GM12878 (cell line): Measurements from ENCODE around the gene GRK5. TPM values are rescaled to one million over a fixed set of nuclear protein-coding genes. Genes with fewer than 3 reads are reported as not detected.
A peak's percentile ranks its signal among the peaks of the same experiment; 100 is the strongest.

Source experiments
- ATF2 ChIP-seq: IDR thresholded peaks from 2 replicates; pipeline ENCODE4 v1.6.1; 2012; ENCODE audit warnings: low read length, inconsistent platforms
- BCL3 ChIP-seq: IDR thresholded peaks from 2 replicates; pipeline ENCODE4 v1.6.1; 2011; ENCODE audit warnings: borderline replicate concordance, low read depth, mild to moderate bottlenecking, moderate library complexity, low read length; ENCODE audit not compliant: insufficient read depth, poor library complexity, severe bottlenecking
- CBX3 ChIP-seq: fragments of 200-600 bp; sonication (generic); IDR thresholded peaks from 2 replicates; pipeline ENCODE4 v1.6.1; 2016; ENCODE audit warnings: low read depth, borderline replicate concordance
- CEBPB ChIP-seq, 2 experiments: fragments of 150-350 bp in 1 of 2; IDR thresholded peaks; 2 replicates each; pipeline ENCODE4 v1.6.1; 2012 to 2014; ENCODE audit warnings: low read depth in 2 of 2, low read length in 2 of 2, borderline replicate concordance in 1 of 2, inconsistent platforms in 1 of 2
- CHD4 ChIP-seq: fragments of 200-600 bp; sonication (generic); IDR thresholded peaks from 2 replicates; pipeline ENCODE4 v1.6.1; 2016; ENCODE audit warnings: mild to moderate bottlenecking
- CREB1 ChIP-seq: IDR thresholded peaks from 2 replicates; pipeline ENCODE4 v1.6.1; 2012; ENCODE audit warnings: low read depth, mild to moderate bottlenecking, inconsistent platforms
- EED ChIP-seq: sonication (generic); IDR thresholded peaks from 2 replicates; pipeline ENCODE4 v1.6.1; 2016; ENCODE audit warnings: antibody characterized with exemption, low read depth
- GABPA ChIP-seq: IDR thresholded peaks from 2 replicates; pipeline ENCODE4 v1.6.1; 2014; ENCODE audit warnings: antibody characterized with exemption, low read depth, mild to moderate bottlenecking, inconsistent platforms
- HDAC2 ChIP-seq: fragments of 200-600 bp; sonication (generic); IDR thresholded peaks from 2 replicates; pipeline ENCODE4 v1.6.1; 2017
- HDGF ChIP-seq: fragments of 450-650 bp; IDR thresholded peaks from 2 replicates; pipeline ENCODE4 v1.6.1; 2016; ENCODE audit warnings: antibody characterized with exemption
- KAT2A ChIP-seq: conservative IDR thresholded peaks from 2 replicates; pipeline ENCODE4 v1.6.1; 2011; ENCODE audit warnings: low read depth, low read length; ENCODE audit not compliant: control insufficient read depth
- MEF2B ChIP-seq: fragments of 450-650 bp; IDR thresholded peaks from 2 replicates; pipeline ENCODE4 v1.6.1; 2018; ENCODE audit warnings: mild to moderate bottlenecking, moderate library complexity; ENCODE audit not compliant: partially characterized antibody, poor library complexity, severe bottlenecking
- NFIC ChIP-seq: IDR thresholded peaks from 2 replicates; pipeline ENCODE4 v1.6.1; 2012; ENCODE audit warnings: low read depth, mild to moderate bottlenecking, inconsistent platforms, low read length, moderate library complexity
- NFYB ChIP-seq: IDR thresholded peaks from 2 replicates; pipeline ENCODE4 v1.6.1; 2011; ENCODE audit warnings: low read depth, mild to moderate bottlenecking, low read length, improper control_type of control experiment, moderate library complexity; ENCODE audit not compliant: insufficient read depth
- NR2F1 ChIP-seq: fragments of 450-650 bp; conservative IDR thresholded peaks from 2 replicates; pipeline ENCODE4 v1.6.1; 2017; ENCODE audit warnings: mild to moderate bottlenecking
- PBX3 ChIP-seq: IDR thresholded peaks from 2 replicates; pipeline ENCODE4 v1.6.1; 2011; ENCODE audit warnings: mild to moderate bottlenecking, low read depth, low read length, moderate library complexity; ENCODE audit not compliant: insufficient replicate concordance
- POU2F2 ChIP-seq: IDR thresholded peaks from 3 replicates; pipeline ENCODE4 v1.6.1; 2011; ENCODE audit warnings: low read depth, mild to moderate bottlenecking, low read length, borderline replicate concordance
- RELA ChIP-seq: fragments of 450-650 bp; IDR thresholded peaks from 2 replicates; pipeline ENCODE4 v1.8.0; 2014; ENCODE audit warnings: borderline replicate concordance; ENCODE audit not compliant: partially characterized antibody
- SMAD1 ChIP-seq: fragments of 450-650 bp; IDR thresholded peaks from 2 replicates; pipeline ENCODE4 v1.6.1; 2018; ENCODE audit warnings: mild to moderate bottlenecking, low read depth; ENCODE audit not compliant: partially characterized antibody
- SUPT20H ChIP-seq: IDR thresholded peaks from 2 replicates; pipeline ENCODE4 v1.6.1; 2011; ENCODE audit warnings: low read depth, mild to moderate bottlenecking, low read length, moderate library complexity, borderline replicate concordance; ENCODE audit not compliant: control insufficient read depth
- ZBED1 ChIP-seq: IDR thresholded peaks from 2 replicates; pipeline ENCODE4 v1.6.1; 2016; ENCODE audit warnings: borderline replicate concordance
- ZNF384 ChIP-seq: IDR thresholded peaks from 2 replicates; pipeline ENCODE4 v1.6.1; 2012; ENCODE audit warnings: low read depth, mild to moderate bottlenecking, low read length, improper control_type of control experiment, borderline replicate concordance
- ZNF622 ChIP-seq: fragments of 450-650 bp; IDR thresholded peaks from 2 replicates; pipeline ENCODE4 v1.6.1; 2017; ENCODE audit warnings: mild to moderate bottlenecking, inconsistent platforms
- ZZZ3 ChIP-seq: IDR thresholded peaks from 2 replicates; pipeline ENCODE4 v1.6.1; 2011; ENCODE audit warnings: low read depth; ENCODE audit not compliant: control insufficient read depth, insufficient read length
- polyA plus RNA-seq, 11 experiments: library from polyadenylated mRNA; depleted of rRNA in 4 of 11; unstranded in 6 of 11; stranded (reverse) in 5 of 11; fragments of >200 nt; fragmentation: Nextera tagmentation in 4 of 11; fragmentation: Illumina TruSeq in 1 of 11; extraction: Ambion mirVana in 4 of 11; extraction: Trizol in 1 of 11; gene quantifications; 1 replicate in 1 of 11; 2 replicates in 10 of 11; pipeline versions ENCODE4 v1.2.1 to v1.2.3, GENCODE V29; 2011 to 2016; ENCODE audit warnings: inconsistent platforms in 2 of 11, missing spikeins in 2 of 11, low read depth in 1 of 11
- total RNA-seq, 4 experiments: library from RNA; depleted of rRNA in 3 of 4; stranded (reverse); fragments of >200 nt in 3 of 4; fragmentation: Illumina TruSeq in 1 of 4; extraction: Trizol in 1 of 4; gene quantifications; 2 replicates each; pipeline versions ENCODE4 v1.2.1 to v1.2.3, GENCODE V29; 2013 to 2021
- TF ChIP-seq, protein P1 (sequence below): fragments of 450-650 bp; IDR thresholded peaks from 2 replicates; pipeline ENCODE4 v1.6.1; 2018; ENCODE audit warnings: mild to moderate bottlenecking, low read depth, moderate library complexity; ENCODE audit not compliant: partially characterized antibody

GRK5 gene
- total and polyA plus RNA-seq, 10 of the 15 experiments (the other 5 are each of a cell fraction or from before 2014, with no cell fraction given), result 0.11 to 22.1 (median 10.0) TPM

DNA sequence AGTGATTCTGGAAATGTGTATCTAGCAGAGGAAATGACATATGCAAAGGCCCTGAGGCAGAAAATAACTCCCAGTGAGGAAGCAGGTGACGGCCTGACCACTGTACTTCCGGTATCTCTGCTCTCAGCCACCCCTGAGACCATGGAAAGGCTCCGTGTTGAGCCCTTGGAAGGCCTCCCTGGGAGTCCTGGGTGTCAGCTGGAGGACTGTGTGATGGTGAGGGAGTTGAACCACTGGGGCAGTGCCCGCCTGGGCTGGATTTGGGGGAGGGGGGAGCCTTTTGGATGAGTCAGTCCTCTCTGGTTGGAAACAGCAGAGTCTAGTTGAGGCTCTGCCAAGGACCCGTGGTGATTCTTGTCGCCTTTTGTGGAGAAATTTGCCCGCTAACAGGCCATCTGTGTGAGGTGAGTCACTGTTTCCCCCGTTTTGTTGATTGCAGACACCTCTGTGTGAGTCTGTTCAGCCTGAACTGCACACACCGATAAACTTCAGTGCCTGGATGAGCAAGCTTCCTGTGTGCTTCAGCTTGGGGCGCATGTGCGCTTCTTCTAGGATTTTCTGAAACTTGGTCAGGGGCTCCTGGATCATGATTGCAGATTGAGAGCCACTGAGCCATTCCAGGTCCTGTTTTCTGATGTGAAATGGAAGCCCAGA lies 98.6 kb downstream of the GRK5 start (continued):
- TF ChIP-seq, protein P1, sequence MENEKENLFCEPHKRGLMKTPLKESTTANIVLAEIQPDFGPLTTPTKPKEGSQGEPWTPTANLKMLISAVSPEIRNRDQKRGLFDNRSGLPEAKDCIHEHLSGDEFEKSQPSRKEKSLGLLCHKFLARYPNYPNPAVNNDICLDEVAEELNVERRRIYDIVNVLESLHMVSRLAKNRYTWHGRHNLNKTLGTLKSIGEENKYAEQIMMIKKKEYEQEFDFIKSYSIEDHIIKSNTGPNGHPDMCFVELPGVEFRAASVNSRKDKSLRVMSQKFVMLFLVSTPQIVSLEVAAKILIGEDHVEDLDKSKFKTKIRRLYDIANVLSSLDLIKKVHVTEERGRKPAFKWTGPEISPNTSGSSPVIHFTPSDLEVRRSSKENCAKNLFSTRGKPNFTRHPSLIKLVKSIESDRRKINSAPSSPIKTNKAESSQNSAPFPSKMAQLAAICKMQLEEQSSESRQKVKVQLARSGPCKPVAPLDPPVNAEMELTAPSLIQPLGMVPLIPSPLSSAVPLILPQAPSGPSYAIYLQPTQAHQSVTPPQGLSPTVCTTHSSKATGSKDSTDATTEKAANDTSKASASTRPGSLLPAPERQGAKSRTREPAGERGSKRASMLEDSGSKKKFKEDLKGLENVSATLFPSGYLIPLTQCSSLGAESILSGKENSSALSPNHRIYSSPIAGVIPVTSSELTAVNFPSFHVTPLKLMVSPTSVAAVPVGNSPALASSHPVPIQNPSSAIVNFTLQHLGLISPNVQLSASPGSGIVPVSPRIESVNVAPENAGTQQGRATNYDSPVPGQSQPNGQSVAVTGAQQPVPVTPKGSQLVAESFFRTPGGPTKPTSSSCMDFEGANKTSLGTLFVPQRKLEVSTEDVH, result no peak
- TF ChIP-seq ATF2 (no peak), CBX3 (no peak), CHD4 (no peak), SUPT20H (no peak), ZZZ3 (no peak), MEF2B (peak; percentile 62), NFYB (no peak), EED (peak; percentile 78), GABPA (no peak), HDGF (0 out of 2 replicates have a peak, but pooled peaks have one; percentile 3), HDAC2 (no peak), PBX3 (no peak), POU2F2 (no peak; the same call in 1 of the 3 replicates), NFIC (no peak), ZBED1 (no peak), NR2F1 (no peak; the same call in 1 of the 2 replicates), BCL3 (peak; percentile 11), ZNF384 (no peak), RELA (no peak), ZNF622 (no peak), CEBPB (IDR thresholded peaks at IDR 0.05; ENCODE audit: borderline replicate concordance in 1 of 2, low read depth in 2 of 2, low read length in 2 of 2) (no peak), CREB1 (no peak), SMAD1 (no peak), KAT2A (no peak)
